Neutrophil (primary cell): Measurements from ENCODE around the gene GMPS.
A peak's percentile ranks its signal among the peaks of the same experiment; 100 is the strongest.
"Not testable (repeated sequence)": the region's sequence is repeated elsewhere in the genome, so short reads cannot be mapped to it uniquely, and the experiment has no call there.

Experiments
- H3K27ac ChIP-seq: fragments of 200-600 bp; sonication (generic); 2 replicates; pipeline ENCODE4 v1.5.1; 2016; ENCODE audit warnings: mild to moderate bottlenecking, moderate library complexity
- H3K27me3 ChIP-seq: fragments of 200-600 bp; sonication (generic); 2 replicates; pipeline ENCODE4 v1.6.0; 2016; ENCODE audit warnings: mild to moderate bottlenecking
- H3K36me3 ChIP-seq: fragments of 200-600 bp; sonication (generic); 2 replicates; pipeline ENCODE4 v1.5.1; 2017
- H3K4me1 ChIP-seq, 2 experiments: fragments of 200-600 bp in 1 of 2; sonication (generic) in 1 of 2; 1 replicate in 1 of 2; 2 replicates in 1 of 2; pipeline versions ENCODE4 v1.5.1 to v1.6.1; 2013 to 2016; ENCODE audit warnings: low read depth in 1 of 2, low read length in 1 of 2, mild to moderate bottlenecking in 1 of 2, moderate library complexity in 1 of 2; ENCODE audit not compliant: control insufficient read depth in 1 of 2, insufficient read depth in 1 of 2
- H3K4me3 ChIP-seq, 2 experiments: fragments of 200-600 bp in 1 of 2; sonication (generic) in 1 of 2; 1 replicate in 1 of 2; 2 replicates in 1 of 2; pipeline ENCODE4 v1.5.1; 2013 to 2016; ENCODE audit warnings: low read depth in 1 of 2, low read length in 1 of 2, mild to moderate bottlenecking in 1 of 2, moderate library complexity in 1 of 2
- H3K9me3 ChIP-seq: fragments of 200-600 bp; sonication (generic); 2 replicates; pipeline ENCODE4 v1.5.1; 2016
- CTCF ChIP-seq: fragments of 200-600 bp; sonication (generic); IDR thresholded peaks from 2 replicates; pipeline ENCODE4 v1.5.1; 2016; ENCODE audit warnings: antibody characterized with exemption

GMPS gene

GRCh38 chr3:155859859-155860258 is 10.6 kb upstream of the GMPS start:
- no peak for TF ChIP-seq CTCF
- no peak overlapping the region for H3K4me3 ChIP-seq
- H3K4me1 ChIP-seq, result peaks cover 3 to 4% of the 10 kb centered on the region in 2 experiments
- no peaks in the 10 kb centered on the region for H3K36me3 ChIP-seq
- H3K9me3 ChIP-seq, result no peaks in the 10 kb centered on the region
- no peak overlapping the region for H3K27ac ChIP-seq
- no peaks in the 10 kb centered on the region for H3K27me3 ChIP-seq

GRCh38 chr3:155860424-155860823 is 10.0 kb upstream of the GMPS start:
- H3K4me3 ChIP-seq, H3K36me3 ChIP-seq, H3K27ac ChIP-seq, H3K27me3 ChIP-seq, H3K9me3 ChIP-seq, H3K4me1 ChIP-seq: not testable (repeated sequence)

GRCh38 chr3:155861476-155862183 is 8.8 kb upstream of the GMPS start:
- no peak for TF ChIP-seq CTCF
- Histone ChIP-seq H3K9me3 (no peaks in the 10 kb centered on the region), H3K4me3 (no peak overlapping the region), H3K4me1 (no peaks in the 10 kb centered on the region), H3K36me3 (no peaks in the 10 kb centered on the region), H3K27me3 (no peaks in the 10 kb centered on the region), H3K27ac (no peak overlapping the region)

GRCh38 chr3:155862290-155862982 is 8.0 kb upstream of the GMPS start:
- not testable (repeated sequence) for H3K27ac ChIP-seq, H3K36me3 ChIP-seq, H3K4me3 ChIP-seq, H3K9me3 ChIP-seq, H3K4me1 ChIP-seq, H3K27me3 ChIP-seq

- Histone ChIP-seq H3K4me3 (no peak overlapping the region), H3K9me3 (no peaks in the 10 kb centered on the region), H3K36me3 (no peaks in the 10 kb centered on the region), H3K27ac (no peak overlapping the region), H3K4me1 (no peaks in the 10 kb centered on the region), H3K27me3 (no peaks in the 10 kb centered on the region)
- TF ChIP-seq CTCF, result no peak
These were observed 7.2 kb upstream of the GMPS start for GRCh38 chr3:155863072-155863784.

GRCh38 chr3:155869691-155870090 is 759 bp upstream of the GMPS start:
- Histone ChIP-seq H3K27ac (peak overlapping the region; percentile 85), H3K27me3 (no peaks in the 10 kb centered on the region), H3K36me3 (no peaks in the 10 kb centered on the region), H3K9me3 (no peaks in the 10 kb centered on the region), H3K4me3 (peak overlapping the region; percentile 88 to 95), H3K4me1 (peaks cover 16 to 17% of the 10 kb centered on the region in 2 experiments)
- TF ChIP-seq CTCF, result no peak
